OCI-LY7 (cell line): ENCODE data around the gene HEATR9. TPM values are rescaled to one million over a fixed set of nuclear protein-coding genes. Genes with fewer than 3 reads are reported as not detected.

Experiments
- BruUV-seq: library from RNA; stranded (reverse); fragments of 400-500 nt; replicated peaks from 2 replicates; lab custom pipeline; 2021; lab: Mats Ljungman, UMichigan
- CTCF ChIA-PET: fragments of 300-600 bp; sonication (Branson Sonifier 250); formaldehyde crosslinking; loops from one replicate; lab custom pipeline; 2022; ENCODE audit warnings: antibody characterized with exemption; ENCODE audit not compliant: unreplicated experiment; lab: Charles Lee
- POLR2A ChIA-PET: fragments of 300-600 bp; sonication (Branson Sonifier 250); formaldehyde crosslinking; loops from one replicate; lab custom pipeline; 2022; ENCODE audit warnings: antibody characterized with exemption; lab: Charles Lee
- DNase-seq: peaks from one replicate; pipeline ENCODE4 v3.0.0-alpha.2; 2015; ENCODE audit warnings: low spot score
- H2AFZ ChIP-seq: fragments of 200-600 bp; sonication (generic), shearing (Covaris generic); 2 replicates; pipeline ENCODE4 v1.6.1; 2014; ENCODE audit warnings: mild to moderate bottlenecking, antibody characterized with exemption, low read length, moderate library complexity
- H3K27ac ChIP-seq: fragments of 200-600 bp; sonication (generic); 2 replicates; pipeline ENCODE4 v1.5.1; 2014; ENCODE audit warnings: mixed run types, low read depth, mild to moderate bottlenecking, moderate library complexity, low read length, inconsistent platforms; ENCODE audit not compliant: poor library complexity, severe bottlenecking
- H3K36me3 ChIP-seq: fragments of 200-600 bp; sonication (generic); 2 replicates; pipeline ENCODE4 v1.6.1; 2014; ENCODE audit warnings: mild to moderate bottlenecking, antibody characterized with exemption, low read length, moderate library complexity, mixed read lengths; ENCODE audit not compliant: insufficient read depth
- H3K4me1 ChIP-seq: fragments of 200-600 bp; sonication (generic); 2 replicates; pipeline ENCODE4 v1.5.1; 2014; ENCODE audit warnings: mild to moderate bottlenecking, low read length; ENCODE audit not compliant: insufficient read depth, poor library complexity, severe bottlenecking
- H3K4me2 ChIP-seq: fragments of 200-600 bp; sonication (generic); 2 replicates; pipeline ENCODE4 v1.6.1; 2014; ENCODE audit warnings: mild to moderate bottlenecking, low read length
- H3K4me3 ChIP-seq: fragments of 200-600 bp; sonication (generic); 2 replicates; pipeline ENCODE4 v1.5.1; 2014; ENCODE audit warnings: mild to moderate bottlenecking, low read depth, low read length; ENCODE audit not compliant: poor library complexity, severe bottlenecking
- H3K79me2 ChIP-seq: fragments of 200-600 bp; sonication (generic); 2 replicates; pipeline ENCODE4 v1.6.1; 2016; ENCODE audit warnings: low read depth, mild to moderate bottlenecking, low read length, moderate library complexity, mixed read lengths; ENCODE audit not compliant: insufficient read depth
- H3K9me2 ChIP-seq: fragments of 200-600 bp; sonication (generic); 2 replicates; pipeline ENCODE4 v1.6.1; 2016; ENCODE audit warnings: mild to moderate bottlenecking, low read length, mixed read lengths; ENCODE audit not compliant: insufficient read depth
- H3K9me3 ChIP-seq: fragments of 200-600 bp; sonication (generic); 2 replicates; pipeline ENCODE4 v1.6.1; 2014; ENCODE audit warnings: mild to moderate bottlenecking, mixed run types, low read length, mixed read lengths
- H4K20me1 ChIP-seq: fragments of 200-600 bp; sonication (generic); 2 replicates; pipeline ENCODE4 v1.6.1; 2014; ENCODE audit warnings: mild to moderate bottlenecking, antibody characterized with exemption, low read length, moderate library complexity, mixed read lengths; ENCODE audit not compliant: insufficient read depth
- CTCF ChIP-seq: fragments of 200-600 bp; sonication (generic); conservative IDR thresholded peaks from 2 replicates; pipeline ENCODE4 v1.5.1; 2014; ENCODE audit warnings: mild to moderate bottlenecking, antibody characterized with exemption, low read length, moderate library complexity, mixed read lengths
- EZH2phosphoT487 ChIP-seq: fragments of 200-600 bp; sonication (generic); IDR thresholded peaks from 2 replicates; pipeline ENCODE4 v1.6.1; 2018; ENCODE audit warnings: low read depth, borderline replicate concordance, mild to moderate bottlenecking, mixed run types, antibody characterized with exemption, low read length, moderate library complexity, mixed read lengths
- intact Hi-C: fragments of 100-400 bp; cut with micrococcal nuclease; formaldehyde crosslinking; loops from one replicate; pipeline ENCODE4 v1.10.0; 2022; ENCODE audit not compliant: unreplicated experiment
- total RNA-seq, 2 experiments: library from RNA; depleted of rRNA in 1 of 2; stranded (reverse); fragments of >200 nt in 1 of 2; shearing (Covaris generic) in 1 of 2; gene quantifications; 2 replicates each; pipeline ENCODE4 v1.2.3, GENCODE V29; 2014 to 2022

Gene HEATR9
- total RNA-seq, 2 experiments from 2014 or later = not detected

- Histone ChIP-seq H3K27ac (no peak overlapping the region), H3K9me2 (no peaks in the 10 kb centered on the region), H3K79me2 (no peaks in the 10 kb centered on the region), H3K4me1 (no peaks in the 10 kb centered on the region), H4K20me1 (no peaks in the 10 kb centered on the region), H3K4me3 (no peak overlapping the region), H3K9me3 (no peaks in the 10 kb centered on the region), H3K36me3 (no peaks in the 10 kb centered on the region), H2AFZ (no peak overlapping the region), H3K4me2 (no peak overlapping the region)
- no TSS peak for BruUV-seq
- POLR2A ChIA-PET = no interaction called here
- CTCF ChIA-PET = no interaction called here
- intact Hi-C loops = no loop called here
- TF ChIP-seq EZH2phosphoT487 (no peak), CTCF (no peak)
- DNase-seq = no peak
These were observed 39.0 kb upstream of the HEATR9 start for GRCh38 chr17:35907691-35908090.

GRCh38 chr17:35906926-35907637 is 38.4 kb upstream of the HEATR9 start:
- H3K4me1 ChIP-seq = no peaks in the 10 kb centered on the region
- no peaks in the 10 kb centered on the region for H3K9me3 ChIP-seq
- TF ChIP-seq CTCF (no peak), EZH2phosphoT487 (no peak)
- no peak overlapping the region for H3K4me2 ChIP-seq
- no peak overlapping the region for H2AFZ ChIP-seq
- CTCF ChIA-PET = no interaction called here
- no peaks in the 10 kb centered on the region for H4K20me1 ChIP-seq
- no peaks in the 10 kb centered on the region for H3K79me2 ChIP-seq
- no peaks in the 10 kb centered on the region for H3K36me3 ChIP-seq
- POLR2A ChIA-PET = no interaction called here
- H3K27ac ChIP-seq = no peak overlapping the region
- no peaks in the 10 kb centered on the region for H3K9me2 ChIP-seq
- no peak for DNase-seq
- BruUV-seq = no TSS peak
- no peak overlapping the region for H3K4me3 ChIP-seq
- intact Hi-C loops = no loop called here

- Histone ChIP-seq H2AFZ (no peak overlapping the region), H3K4me2 (no peak overlapping the region), H3K27ac (no peak overlapping the region), H3K4me3 (no peak overlapping the region), H3K4me1 (no peaks in the 10 kb centered on the region), H4K20me1 (no peaks in the 10 kb centered on the region), H3K9me2 (no peaks in the 10 kb centered on the region), H3K79me2 (no peaks in the 10 kb centered on the region), H3K9me3 (no peaks in the 10 kb centered on the region), H3K36me3 (no peaks in the 10 kb centered on the region)
- TF ChIP-seq CTCF (no peak), EZH2phosphoT487 (no peak)
- ChIA-PET POLR2A (no interaction called here), CTCF (no interaction called here)
- BruUV-seq = no TSS peak
- no peak for DNase-seq
- intact Hi-C loops = no loop called here
These were observed 37.7 kb upstream of the HEATR9 start for GRCh38 chr17:35906191-35906925.
